Testis (tissue), 2 donors: ENCODE results near the gene HLA-DQA2.

Experiments used
- POLR2A ChIP-seq: fragments of 450-650 bp; IDR thresholded peaks from one replicate; pipeline ENCODE4 v1.6.1; 2017; ENCODE audit warnings: antibody characterized with exemption, mild to moderate bottlenecking, moderate library complexity
- TF ChIP-seq, protein P1 (sequence below), 3 experiments: fragments of 450-650 bp in 2 of 3; fragments of 200-600 bp in 1 of 3; sonication (generic) in 1 of 3; IDR thresholded peaks; one replicate each; pipeline ENCODE4 v1.5.1; 2016 to 2019; ENCODE audit warnings: antibody characterized with exemption in 3 of 3, mild to moderate bottlenecking in 2 of 3, moderate library complexity in 1 of 3

DNA sequence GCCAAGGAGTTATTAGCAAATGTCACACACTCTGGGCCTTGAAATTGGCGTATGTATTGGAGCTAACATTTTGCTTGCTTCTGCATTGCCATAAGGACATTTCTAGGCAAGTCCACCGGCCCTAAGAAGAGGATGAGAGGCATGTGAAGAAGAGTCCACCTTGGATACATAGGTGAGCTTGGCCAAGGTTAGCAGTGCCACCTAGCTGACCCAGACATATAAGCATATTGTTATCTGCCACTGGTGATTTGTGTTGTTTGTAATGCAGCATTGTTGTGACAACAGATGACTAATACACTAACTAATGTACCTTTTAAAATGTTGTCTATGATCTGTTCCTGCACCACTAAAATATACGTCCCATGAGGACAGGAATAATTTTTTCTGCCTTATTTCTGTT lies 24.8 kb upstream of the HLA-DQA2 start:
- TF ChIP-seq, protein P1, sequence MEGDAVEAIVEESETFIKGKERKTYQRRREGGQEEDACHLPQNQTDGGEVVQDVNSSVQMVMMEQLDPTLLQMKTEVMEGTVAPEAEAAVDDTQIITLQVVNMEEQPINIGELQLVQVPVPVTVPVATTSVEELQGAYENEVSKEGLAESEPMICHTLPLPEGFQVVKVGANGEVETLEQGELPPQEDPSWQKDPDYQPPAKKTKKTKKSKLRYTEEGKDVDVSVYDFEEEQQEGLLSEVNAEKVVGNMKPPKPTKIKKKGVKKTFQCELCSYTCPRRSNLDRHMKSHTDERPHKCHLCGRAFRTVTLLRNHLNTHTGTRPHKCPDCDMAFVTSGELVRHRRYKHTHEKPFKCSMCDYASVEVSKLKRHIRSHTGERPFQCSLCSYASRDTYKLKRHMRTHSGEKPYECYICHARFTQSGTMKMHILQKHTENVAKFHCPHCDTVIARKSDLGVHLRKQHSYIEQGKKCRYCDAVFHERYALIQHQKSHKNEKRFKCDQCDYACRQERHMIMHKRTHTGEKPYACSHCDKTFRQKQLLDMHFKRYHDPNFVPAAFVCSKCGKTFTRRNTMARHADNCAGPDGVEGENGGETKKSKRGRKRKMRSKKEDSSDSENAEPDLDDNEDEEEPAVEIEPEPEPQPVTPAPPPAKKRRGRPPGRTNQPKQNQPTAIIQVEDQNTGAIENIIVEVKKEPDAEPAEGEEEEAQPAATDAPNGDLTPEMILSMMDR (IDR thresholded peaks at IDR 0.05), result no peak
- TF ChIP-seq POLR2A, result no peak
